HT1080 (cell line): ENCODE results near the gene DNAJC13. TPM values are rescaled to one million over a fixed set of nuclear protein-coding genes. Genes with fewer than 3 reads are reported as not detected.
A peak's percentile ranks its signal among the peaks of the same experiment; 100 is the strongest.

Experiments
- DNase-seq: peaks from one replicate; pipeline ENCODE4 v3.0.0-alpha.2; 2015; ENCODE audit warnings: low read depth
- total RNA-seq: library from RNA; depleted of rRNA; stranded (reverse); fragments of >200 nt; shearing (Covaris generic); gene quantifications from 2 replicates; pipeline ENCODE4 v1.2.3, GENCODE V29; 2014

The DNAJC13 gene
- total RNA-seq, 1 experiment from 2014 or later = 52.5 TPM

DNA sequence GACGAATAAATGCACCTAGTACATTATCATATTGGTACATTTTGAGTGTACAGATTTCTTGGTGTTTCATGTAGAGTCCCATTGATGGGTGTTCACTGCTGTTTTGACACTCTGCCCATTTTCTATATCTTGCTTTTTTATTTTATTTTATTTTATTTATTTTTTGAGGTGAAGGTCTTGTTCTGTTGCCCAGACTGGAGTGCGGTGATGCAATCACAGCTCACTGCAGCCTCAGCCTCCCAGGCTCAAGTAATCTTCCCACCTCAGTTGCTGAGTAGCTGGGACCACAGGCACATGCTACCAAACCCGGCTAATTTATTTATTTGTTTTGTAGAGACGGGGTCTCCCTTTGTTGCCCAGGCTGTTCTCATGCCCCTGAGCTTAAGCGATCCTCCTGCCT is 44.2 kb downstream of the DNAJC13 start:
- no peak for DNase-seq

DNA sequence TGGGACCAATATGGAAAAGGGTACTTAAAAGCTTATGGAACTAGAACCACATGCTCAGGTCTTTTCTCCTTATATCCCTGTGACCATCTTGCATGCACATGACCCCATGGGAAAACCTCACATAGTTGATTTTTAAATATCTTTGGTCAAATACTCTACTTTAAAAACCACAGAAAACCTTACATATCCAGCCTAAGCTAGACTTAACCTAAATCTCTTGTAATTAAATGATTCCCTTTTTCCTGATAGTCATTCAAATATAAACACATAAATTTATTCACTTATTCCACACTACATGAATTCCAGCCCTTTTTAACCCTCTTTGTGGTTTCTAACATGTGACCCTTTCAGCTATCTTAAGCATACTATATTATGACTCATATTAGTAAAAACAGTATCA is 46.8 kb downstream of the DNAJC13 start:
- peak; percentile 10 for DNase-seq

DNA sequence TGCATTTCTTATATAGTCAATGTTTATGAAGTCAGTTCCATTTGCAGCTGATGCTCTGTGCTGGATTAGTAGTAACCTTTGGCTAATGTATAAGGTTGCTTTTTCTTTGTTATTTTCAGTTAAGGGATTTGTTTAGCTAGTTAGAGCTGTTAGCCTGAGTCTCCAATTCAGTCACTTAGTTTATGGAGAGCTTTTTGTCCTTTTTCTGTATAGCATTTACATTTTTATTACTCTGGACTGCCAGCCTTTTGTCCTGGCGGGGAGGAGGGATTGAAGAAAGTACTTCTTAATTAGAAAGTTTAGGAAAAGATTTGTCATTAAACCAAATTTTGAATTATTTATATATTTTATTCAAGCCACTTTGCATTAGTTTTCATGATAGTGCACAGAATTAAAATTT is 52.0 kb downstream of the DNAJC13 start:
- no peak for DNase-seq

GRCh38 chr3:132486099-132486498 is 68.8 kb downstream of the DNAJC13 start:
- DNase-seq = no peak

GRCh38 chr3:132488151-132488550 is 70.8 kb downstream of the DNAJC13 start:
- DNase-seq = no peak

GRCh38 chr3:132499071-132499470 is 81.8 kb downstream of the DNAJC13 start:
- no peak for DNase-seq

DNA sequence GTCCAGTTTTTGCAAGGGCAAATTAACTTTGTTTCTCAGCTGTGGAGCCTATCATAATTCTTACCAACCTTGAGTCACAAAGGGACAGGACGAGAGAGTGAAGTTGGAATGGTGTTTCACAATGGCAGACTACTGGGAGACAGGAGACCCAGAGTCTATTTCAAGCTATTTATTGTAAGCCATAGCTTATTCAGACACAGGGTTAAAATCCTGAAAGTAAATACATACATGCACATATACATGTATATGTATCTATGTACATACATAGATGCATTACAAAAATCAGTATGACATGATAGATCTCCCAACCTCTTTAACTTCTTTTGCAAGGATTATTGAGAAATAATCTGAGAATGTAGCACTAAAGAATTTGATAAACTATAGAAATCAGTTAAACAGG is 86.3 kb downstream of the DNAJC13 start:
- DNase-seq = no peak

GRCh38 chr3:132504375-132504933 is 87.2 kb downstream of the DNAJC13 start:
- DNase-seq = no peak

GRCh38 chr3:132507657-132508056 is 90.4 kb downstream of the DNAJC13 start:
- no peak for DNase-seq

DNA sequence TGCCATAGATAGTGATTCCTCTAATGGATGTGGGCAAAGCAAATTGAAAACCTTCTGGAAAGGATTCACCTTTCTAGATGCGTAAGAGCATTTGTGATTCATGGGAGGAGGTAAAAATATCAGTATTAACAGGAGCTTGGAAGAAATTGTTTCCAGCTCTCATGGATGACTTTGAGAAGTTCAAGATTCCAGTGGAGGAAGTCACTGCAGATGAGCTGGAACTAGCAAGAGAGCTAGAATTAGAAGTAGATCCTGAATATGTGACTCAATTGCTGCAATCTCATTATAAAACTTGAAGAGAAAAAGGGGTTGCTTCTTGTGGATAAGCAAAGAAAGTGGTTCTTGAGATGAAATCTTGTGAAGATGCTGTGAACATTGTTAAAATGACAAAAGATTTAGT is 91.8 kb downstream of the DNAJC13 start:
- DNase-seq = no peak

GRCh38 chr3:132509506-132509905 is 92.2 kb downstream of the DNAJC13 start:
- DNase-seq = no peak

GRCh38 chr3:132513057-132513456 is 95.8 kb downstream of the DNAJC13 start:
- DNase-seq = no peak

DNA sequence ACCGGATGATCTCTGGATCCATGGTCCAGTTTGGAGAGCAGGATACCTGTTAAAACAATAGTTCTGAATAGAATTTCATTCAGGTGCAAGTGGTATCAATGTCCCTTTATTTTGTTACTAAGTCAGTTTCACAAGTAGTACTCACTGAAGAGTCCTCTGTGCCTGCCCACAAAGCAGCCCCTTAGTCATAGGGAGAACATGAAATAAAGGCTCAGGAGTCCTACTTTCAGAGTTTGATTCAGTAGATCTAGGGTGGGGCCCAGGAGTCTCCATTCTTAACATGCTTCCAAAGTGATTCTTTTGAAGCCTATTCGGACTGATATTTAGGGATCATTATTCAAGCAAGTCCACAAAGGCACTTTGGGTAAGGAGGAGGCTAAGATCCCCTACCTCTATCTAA is 100.0 kb downstream of the DNAJC13 start:
- DNase-seq = no peak

DNA sequence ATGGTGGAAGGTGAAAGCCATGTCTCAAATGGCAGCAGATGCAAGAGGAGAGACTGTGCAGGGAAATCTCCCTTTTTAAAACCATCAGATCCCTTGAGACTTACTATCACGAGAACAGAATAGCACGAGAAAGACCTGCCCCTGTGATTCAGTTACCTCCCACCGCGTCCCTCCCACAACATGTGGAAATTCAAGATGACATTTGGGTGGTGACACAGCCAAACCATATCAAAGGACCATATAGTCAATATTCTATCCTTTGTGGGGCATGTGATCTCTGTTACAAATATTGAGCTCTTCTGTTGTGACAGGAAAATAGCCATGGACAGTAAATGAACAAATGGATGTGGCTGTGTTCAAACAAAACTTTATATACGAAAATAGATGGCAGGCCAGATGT is 102.6 kb downstream of the DNAJC13 start:
- DNase-seq = no peak

GRCh38 chr3:132521901-132522300 is 104.6 kb downstream of the DNAJC13 start:
- no peak for DNase-seq

- DNase-seq = no peak
Observed at GRCh38 chr3:132522353-132522752, 105.1 kb downstream of the DNAJC13 start.

GRCh38 chr3:132530624-132531023 is 113.3 kb downstream of the DNAJC13 start:
- DNase-seq = no peak

- peak; percentile 76 for DNase-seq
Observed at GRCh38 chr3:132535575-132536441, 118.5 kb downstream of the DNAJC13 start.

DNA sequence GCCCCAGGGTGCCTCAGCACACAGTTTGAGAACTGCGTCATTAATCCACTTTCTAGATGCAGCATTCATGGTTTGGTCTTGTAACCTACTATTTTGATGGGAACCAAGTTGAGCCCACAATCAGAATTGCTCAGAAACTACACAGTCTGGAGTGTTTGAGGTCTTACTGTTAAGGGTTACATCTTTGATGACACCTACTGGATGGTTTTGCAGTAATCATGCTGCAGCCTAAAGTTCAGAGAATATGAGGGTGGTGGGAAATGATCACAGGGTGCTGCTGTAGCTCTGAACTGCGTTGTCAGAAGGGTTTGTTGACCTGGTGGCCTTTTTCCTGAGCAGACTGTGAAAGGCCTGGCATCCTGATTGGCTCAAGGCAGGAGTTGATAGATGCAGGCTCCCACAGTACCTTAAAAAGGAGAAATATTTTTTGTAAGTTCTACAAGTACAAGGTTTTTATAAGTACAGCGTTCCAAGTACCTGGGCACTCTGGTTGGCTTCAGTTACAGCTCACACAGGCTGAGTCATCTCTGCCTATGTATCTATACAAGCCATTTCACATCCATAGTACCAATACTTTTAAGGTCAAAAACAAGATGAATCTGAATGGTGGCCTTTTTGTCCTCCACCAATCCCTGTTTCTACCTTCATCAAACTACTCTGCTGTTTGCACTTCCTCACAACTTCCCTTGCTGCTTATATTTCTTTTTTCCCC is 119.3 kb downstream of the DNAJC13 start:
- peak; percentile 37 for DNase-seq

- DNase-seq = no peak
Observed at GRCh38 chr3:132537297-132537696, 120.0 kb downstream of the DNAJC13 start.

- no peak for DNase-seq
Observed at GRCh38 chr3:132538072-132538471, 120.8 kb downstream of the DNAJC13 start.

GRCh38 chr3:132539681-132540080 is 122.4 kb downstream of the DNAJC13 start:
- DNase-seq = no peak
